WTC11 (cell line): Measurements from ENCODE around the gene ADAMTS9. TPM values are rescaled to one million over a fixed set of nuclear protein-coding genes. Genes with fewer than 3 reads are reported as not detected.

Experiments used
- ATAC-seq: fragments of 200-7000 bp; cut with Tn5 transposase; 2 replicates; pipeline ENCODE4 v1.10.0; 2021; ENCODE audit warnings: mild to moderate bottlenecking, moderate library complexity
- CTCF ChIA-PET: fragments of 300-600 bp; sonication (Branson Sonifier 250); formaldehyde crosslinking; loops from one replicate; lab custom pipeline; 2021; ENCODE audit warnings: antibody characterized with exemption; lab: Charles Lee
- POLR2A ChIA-PET: fragments of 350-600 bp; sonication (Branson Sonifier 250); formaldehyde crosslinking; loops from one replicate; lab custom pipeline; 2021; ENCODE audit warnings: antibody characterized with exemption; lab: Charles Lee
- DNase-seq: peaks from one replicate; pipeline ENCODE4 v3.0.0; 2021; ENCODE audit warnings: low spot score
- H3K27ac Mint-ChIP-seq: 2 replicates; pipeline ENCODE4 v1.8.0; 2021; ENCODE audit warnings: mixed read lengths
- H3K27me3 Mint-ChIP-seq: 2 replicates; pipeline ENCODE4 v1.8.0; 2021; ENCODE audit warnings: low read depth, mild to moderate bottlenecking, moderate library complexity, mixed read lengths
- H3K36me3 Mint-ChIP-seq: 2 replicates; pipeline ENCODE4 v1.8.0; 2021; ENCODE audit warnings: mixed read lengths
- H3K4me1 Mint-ChIP-seq: 2 replicates; pipeline ENCODE4 v1.8.0; 2022; ENCODE audit warnings: mixed read lengths
- H3K4me3 Mint-ChIP-seq: 2 replicates; pipeline ENCODE4 v1.8.0; 2021; ENCODE audit warnings: mild to moderate bottlenecking, moderate library complexity, mixed read lengths
- H3K9me3 Mint-ChIP-seq: 2 replicates; pipeline ENCODE4 v1.8.0; 2021; ENCODE audit warnings: mixed read lengths
- ATF2 ChIP-seq: sonication (generic); formaldehyde crosslinking; IDR thresholded peaks from 2 replicates; pipeline ENCODE4 v1.8.1; 2022; ENCODE audit warnings: low read depth, missing genetic modification reagents, borderline replicate concordance
- ATF3 ChIP-seq: sonication (generic); formaldehyde crosslinking; conservative IDR thresholded peaks from 2 replicates; pipeline ENCODE4 v1.8.1; 2022; ENCODE audit warnings: mild to moderate bottlenecking, missing genetic modification reagents
- CBFB ChIP-seq: sonication (generic); formaldehyde crosslinking; IDR thresholded peaks from 2 replicates; pipeline ENCODE4 v1.8.1; 2022; ENCODE audit warnings: mild to moderate bottlenecking, low read depth, missing genetic modification reagents
- CREB1 ChIP-seq: sonication (generic); formaldehyde crosslinking; IDR thresholded peaks from 2 replicates; pipeline ENCODE4 v1.8.0; 2023; ENCODE audit warnings: mild to moderate bottlenecking, missing genetic modification reagents
- FOXK1 ChIP-seq: sonication (generic); formaldehyde crosslinking; IDR thresholded peaks from 2 replicates; pipeline ENCODE4 v1.8.0; 2022; ENCODE audit warnings: mild to moderate bottlenecking, moderate library complexity, missing genetic modification reagents
- FOXP4 ChIP-seq: sonication (generic); formaldehyde crosslinking; IDR thresholded peaks from 2 replicates; pipeline ENCODE4 v1.8.0; 2022; ENCODE audit warnings: mild to moderate bottlenecking, missing genetic modification reagents
- GABPB1 ChIP-seq: sonication (generic); formaldehyde crosslinking; IDR thresholded peaks from 2 replicates; pipeline ENCODE4 v1.8.1; 2023; ENCODE audit warnings: mild to moderate bottlenecking, missing genetic modification reagents
- GRHL2 ChIP-seq: fragments of 250-450 bp; sonication (Bioruptor Pico); IDR thresholded peaks from 2 replicates; pipeline ENCODE4 v1.8.0; 2022; ENCODE audit warnings: mild to moderate bottlenecking, moderate library complexity; ENCODE audit not compliant: insufficient replicate concordance, severe bottlenecking
- HMGXB4 ChIP-seq: sonication (generic); formaldehyde crosslinking; IDR thresholded peaks from 2 replicates; pipeline ENCODE4 v1.8.1; 2023; ENCODE audit warnings: mild to moderate bottlenecking, moderate library complexity, missing genetic modification reagents
- IRF1 ChIP-seq: sonication (generic); formaldehyde crosslinking; IDR thresholded peaks from 2 replicates; pipeline ENCODE4 v1.8.0; 2023; ENCODE audit warnings: missing genetic modification reagents
- JUN ChIP-seq: sonication (generic); formaldehyde crosslinking; IDR thresholded peaks from 2 replicates; pipeline ENCODE4 v1.8.0; 2023; ENCODE audit warnings: mild to moderate bottlenecking, missing genetic modification reagents
- MXD4 ChIP-seq: fragments of 250-450 bp; sonication (Bioruptor Pico); IDR thresholded peaks from 2 replicates; pipeline ENCODE4 v1.8.0; 2021; ENCODE audit warnings: mild to moderate bottlenecking, moderate library complexity, borderline replicate concordance
- NFE2L1 ChIP-seq: sonication (generic); formaldehyde crosslinking; IDR thresholded peaks from 2 replicates; pipeline ENCODE4 v1.8.1; 2023; ENCODE audit warnings: missing genetic modification reagents
- RORB ChIP-seq: fragments of 250-450 bp; sonication (Bioruptor Pico); IDR thresholded peaks from 2 replicates; pipeline ENCODE4 v1.9.0; 2021; ENCODE audit warnings: mild to moderate bottlenecking
- STAT6 ChIP-seq: sonication (generic); formaldehyde crosslinking; conservative IDR thresholded peaks from 2 replicates; pipeline ENCODE4 v1.8.1; 2023; ENCODE audit warnings: mild to moderate bottlenecking, low read depth, missing genetic modification reagents, moderate library complexity
- TEAD1 ChIP-seq: sonication (generic); formaldehyde crosslinking; IDR thresholded peaks from 2 replicates; pipeline ENCODE4 v1.8.0; 2022; ENCODE audit warnings: mild to moderate bottlenecking, missing genetic modification reagents
- USF2 ChIP-seq: sonication (generic); formaldehyde crosslinking; IDR thresholded peaks from 2 replicates; pipeline ENCODE4 v1.8.1; 2023; ENCODE audit warnings: mild to moderate bottlenecking, missing genetic modification reagents, moderate library complexity
- ZNF121 ChIP-seq: sonication (generic); formaldehyde crosslinking; IDR thresholded peaks from 2 replicates; pipeline ENCODE4 v1.8.0; 2023; ENCODE audit warnings: missing genetic modification reagents
- ZNF281 ChIP-seq: sonication (generic); formaldehyde crosslinking; IDR thresholded peaks from 2 replicates; pipeline ENCODE4 v1.8.0; 2023; ENCODE audit warnings: mild to moderate bottlenecking, missing genetic modification reagents
- ZNF416 ChIP-seq: fragments of 250-450 bp; sonication (Bioruptor Pico); IDR thresholded peaks from 2 replicates; pipeline ENCODE4 v1.9.0; 2021; ENCODE audit warnings: mild to moderate bottlenecking, inconsistent platforms
- ZSCAN18 ChIP-seq: fragments of 250-450 bp; sonication (Bioruptor Pico); IDR thresholded peaks from 2 replicates; pipeline ENCODE4 v2.1.2; 2022; ENCODE audit warnings: mild to moderate bottlenecking, moderate library complexity
- total RNA-seq: library from RNA; stranded (reverse); gene quantifications from 3 replicates; pipeline ENCODE4 v1.2.3, GENCODE V29; 2021

ADAMTS9 gene
- total RNA-seq, 1 experiment from 2014 or later: 3.1 TPM

GRCh38 chr3:64696896-64697295 is 9.1 kb upstream of the ADAMTS9 start:
- no peak for DNase-seq
- ChIA-PET POLR2A (no interaction called here), CTCF (no interaction called here)
- H3K9me3 Mint-ChIP-seq: peaks cover 18% of the 10 kb centered on the region
- H3K27me3 Mint-ChIP-seq: no peaks in the 10 kb centered on the region
- H3K4me3 Mint-ChIP-seq: no peak overlapping the region
- H3K27ac Mint-ChIP-seq: no peak overlapping the region
- TF ChIP-seq NFE2L1 (CRISPR knock-in tag): no peak
- no peak for TF ChIP-seq ATF3 (CRISPR knock-in tag)
- no peak for TF ChIP-seq USF2 (CRISPR knock-in tag)
- TF ChIP-seq RORB (CRISPR knock-in tag): no peak
- no peak for TF ChIP-seq IRF1
- no peak for TF ChIP-seq ZSCAN18 (CRISPR knock-in tag)
- TF ChIP-seq JUN: no peak
- no peak for TF ChIP-seq GABPB1 (CRISPR knock-in tag)
- no peak for TF ChIP-seq ZNF416 (CRISPR knock-in tag)
- no peak for TF ChIP-seq MXD4 (CRISPR knock-in tag)
- TF ChIP-seq TEAD1: no peak
- no peak for TF ChIP-seq ZNF121 (CRISPR knock-in tag)
- TF ChIP-seq HMGXB4 (CRISPR knock-in tag): no peak
- TF ChIP-seq FOXK1: no peak
- H3K36me3 Mint-ChIP-seq: no peaks in the 10 kb centered on the region
- peaks cover 26% of the 10 kb centered on the region for H3K4me1 Mint-ChIP-seq
- no peak for ATAC-seq

GRCh38 chr3:64694114-64694513 is 6.3 kb upstream of the ADAMTS9 start:
- Mint-ChIP-seq H3K27me3 (peaks cover 25% of the 10 kb centered on the region), H3K36me3 (no peaks in the 10 kb centered on the region), H3K4me3 (no peak overlapping the region), H3K27ac (no peak overlapping the region), H3K4me1 (peaks cover 48% of the 10 kb centered on the region), H3K9me3 (peaks cover 8% of the 10 kb centered on the region)
- TF ChIP-seq ZNF281 (CRISPR knock-in tag) (no peak), FOXP4 (CRISPR knock-in tag) (no peak), ATF2 (CRISPR knock-in tag) (no peak), CREB1 (CRISPR knock-in tag) (no peak), CBFB (CRISPR knock-in tag) (no peak), GABPB1 (CRISPR knock-in tag) (no peak), STAT6 (CRISPR knock-in tag) (no peak), GRHL2 (CRISPR knock-in tag) (no peak)
- ChIA-PET CTCF (interaction anchor here (1.4 kb wide), 1 partner anchor 161 kb away, joined by 6 read pairs; no protein-coding TSS in a partner anchor), POLR2A (no interaction called here)
- no peak for DNase-seq
- ATAC-seq: peak; percentile 57
